Measurements from ENCODE around the gene GPAM. TPM values are rescaled to one million over a fixed set of nuclear protein-coding genes. Genes with fewer than 3 reads are reported as not detected.

GPAM gene
- total and polyA plus RNA-seq, 9 of the 15 experiments (the other 6 are each of a cell fraction or from before 2014, with no cell fraction given) = 3.5 to 7.5 (median 5.5) TPM

DNA sequence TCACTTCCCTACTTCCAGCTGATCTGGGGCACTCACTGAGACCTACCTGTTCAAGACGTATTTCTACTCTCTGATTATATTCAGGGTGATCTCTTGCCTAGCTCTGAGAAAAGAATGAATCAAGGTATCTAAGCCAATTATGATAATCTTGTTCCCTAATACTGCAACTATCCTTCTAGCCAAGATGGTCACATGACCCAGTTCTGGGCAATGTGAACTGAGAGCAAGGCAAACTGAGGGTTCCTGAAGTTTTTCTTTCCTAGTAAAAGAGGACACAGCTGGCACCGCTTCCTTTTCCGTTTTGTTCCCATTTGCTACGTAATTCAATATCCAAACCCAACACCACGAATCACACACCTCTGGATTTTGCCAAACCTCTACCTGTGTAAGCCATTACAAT is 5.9 kb upstream of the GPAM start:
- in situ Hi-C loops (cut with MboI) = no loop called here
- no peak overlapping the region for H3K4me2 ChIP-seq (ENCODE audit: insufficient read depth, low read length)
- WGBS (ENCODE audit: insufficient coverage, low coverage, missing lambda C conversion rate) = 0% methylated on average over 2 of the region's 5 CpGs
- ATAC-seq (no peak), FAIRE-seq (no peak), DNase-seq (ENCODE audit: extremely low read depth in 1 of 4, low spot score in 3 of 4) (no peak)
- no peaks in the 10 kb centered on the region for H3K36me3 ChIP-seq (ENCODE audit: control insufficient read depth, insufficient read depth, low read length)
- H3K9me3 ChIP-seq (replicated peaks; ENCODE audit: control insufficient read depth, insufficient read depth, low read depth, low read length) = no peaks in the 10 kb centered on the region; the same call in 1 of the 2 replicates
- H3K4me3 ChIP-seq = no peak overlapping the region
- no peak overlapping the region for H3K27ac ChIP-seq (ENCODE audit: extremely low read depth, low read depth, low read length)
- CTCF ChIA-PET (ENCODE audit: low intra/inter-chr PET ratio) = no interaction called here
- no peak overlapping the region for H2AFZ ChIP-seq (ENCODE audit: low read depth, low read length)
- 0 out of 5 replicates have a peak, but pooled peaks cover 0 to 2% of the 10 kb centered on the region in 2 experiments for H3K4me1 ChIP-seq (replicated peaks in 1 of 2; ENCODE audit: control insufficient read depth in 2 of 2, insufficient read depth in 2 of 2, low read length in 2 of 2)
- no peaks in the 10 kb centered on the region for H4K20me1 ChIP-seq (replicated peaks; ENCODE audit: control insufficient read depth, insufficient read depth, low read length)
- H3K79me2 ChIP-seq (ENCODE audit: control insufficient read depth, insufficient read depth, low read length) = no peaks in the 10 kb centered on the region
- H3K9ac ChIP-seq (ENCODE audit: insufficient read depth in 1 of 2, low read depth in 2 of 2, low read length in 2 of 2) = no peak overlapping the region
- POLR2A ChIA-PET = no interaction called here
- no peaks in the 10 kb centered on the region for H3K27me3 ChIP-seq (ENCODE audit: control insufficient read depth in 2 of 2, insufficient read depth in 2 of 2, low read length in 2 of 2)
- no peaks in the 10 kb centered on the region for H3K9me1 ChIP-seq (ENCODE audit: control insufficient read depth, insufficient read depth, low read length)
- intact Hi-C loops (cut with micrococcal nuclease) = no loop called here
- TF ChIP-seq MED1 (CRISPR knock-in tag; IDR thresholded peaks at IDR 0.05; ENCODE audit: borderline replicate concordance) = no peak
- TF ChIP-seq, protein P1, sequence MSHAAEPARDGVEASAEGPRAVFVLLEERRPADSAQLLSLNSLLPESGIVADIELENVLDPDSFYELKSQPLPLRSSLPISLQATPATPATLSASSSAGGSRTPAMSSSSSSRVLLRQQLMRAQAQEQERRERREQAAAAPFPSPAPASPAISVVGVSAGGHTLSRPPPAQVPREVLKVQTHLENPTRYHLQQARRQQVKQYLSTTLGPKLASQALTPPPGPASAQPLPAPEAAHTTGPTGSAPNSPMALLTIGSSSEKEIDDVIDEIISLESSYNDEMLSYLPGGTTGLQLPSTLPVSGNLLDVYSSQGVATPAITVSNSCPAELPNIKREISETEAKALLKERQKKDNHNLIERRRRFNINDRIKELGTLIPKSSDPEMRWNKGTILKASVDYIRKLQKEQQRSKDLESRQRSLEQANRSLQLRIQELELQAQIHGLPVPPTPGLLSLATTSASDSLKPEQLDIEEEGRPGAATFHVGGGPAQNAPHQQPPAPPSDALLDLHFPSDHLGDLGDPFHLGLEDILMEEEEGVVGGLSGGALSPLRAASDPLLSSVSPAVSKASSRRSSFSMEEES (CRISPR knock-in tag; IDR thresholded peaks at IDR 0.05) = peak; percentile 50; the same call in 1 of the 2 replicates
- no TSS peak for BruUV-seq (replicated peaks)

DNA sequence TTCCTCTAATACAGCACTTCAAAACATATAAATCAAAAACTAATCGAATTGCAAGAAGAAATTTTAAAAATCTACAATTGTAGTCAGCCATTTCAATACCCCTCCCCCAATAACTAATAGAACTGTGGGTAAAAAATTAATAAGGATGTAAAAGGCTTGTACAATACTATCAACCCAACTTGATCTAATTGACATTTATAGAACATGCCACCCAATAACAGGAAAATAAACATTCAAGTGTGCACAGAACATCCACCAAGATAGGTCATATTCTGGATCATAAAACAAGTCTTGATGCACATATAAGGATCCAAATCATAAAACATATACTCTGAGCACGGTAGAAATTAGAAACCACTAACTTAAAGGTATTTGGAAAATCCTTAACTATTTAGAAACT is 4.0 kb upstream of the GPAM start:
- CTCF ChIA-PET (ENCODE audit: low intra/inter-chr PET ratio) = no interaction called here
- no peak overlapping the region for H3K4me2 ChIP-seq (ENCODE audit: insufficient read depth, low read length)
- no peaks in the 10 kb centered on the region for H3K9me1 ChIP-seq (ENCODE audit: control insufficient read depth, insufficient read depth, low read length)
- no peaks in the 10 kb centered on the region; the same call in 1 of the 2 replicates for H3K9me3 ChIP-seq (replicated peaks; ENCODE audit: control insufficient read depth, insufficient read depth, low read depth, low read length)
- H3K27me3 ChIP-seq (ENCODE audit: control insufficient read depth in 2 of 2, insufficient read depth in 2 of 2, low read length in 2 of 2) = no peaks in the 10 kb centered on the region
- no TSS peak for BruUV-seq (replicated peaks)
- H3K4me1 ChIP-seq (replicated peaks in 1 of 2; ENCODE audit: control insufficient read depth in 2 of 2, insufficient read depth in 2 of 2, low read length in 2 of 2) = peaks cover 3 to 7% of the 10 kb centered on the region in 2 experiments; a peak in 3 of 5 replicates
- in situ Hi-C loops (cut with MboI) = no loop called here
- ATAC-seq (no peak), FAIRE-seq (no peak), DNase-seq (ENCODE audit: extremely low read depth in 1 of 4, low spot score in 3 of 4) (no peak)
- TF ChIP-seq, protein P2, sequence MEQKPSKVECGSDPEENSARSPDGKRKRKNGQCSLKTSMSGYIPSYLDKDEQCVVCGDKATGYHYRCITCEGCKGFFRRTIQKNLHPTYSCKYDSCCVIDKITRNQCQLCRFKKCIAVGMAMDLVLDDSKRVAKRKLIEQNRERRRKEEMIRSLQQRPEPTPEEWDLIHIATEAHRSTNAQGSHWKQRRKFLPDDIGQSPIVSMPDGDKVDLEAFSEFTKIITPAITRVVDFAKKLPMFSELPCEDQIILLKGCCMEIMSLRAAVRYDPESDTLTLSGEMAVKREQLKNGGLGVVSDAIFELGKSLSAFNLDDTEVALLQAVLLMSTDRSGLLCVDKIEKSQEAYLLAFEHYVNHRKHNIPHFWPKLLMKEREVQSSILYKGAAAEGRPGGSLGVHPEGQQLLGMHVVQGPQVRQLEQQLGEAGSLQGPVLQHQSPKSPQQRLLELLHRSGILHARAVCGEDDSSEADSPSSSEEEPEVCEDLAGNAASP (IDR thresholded peaks at IDR 0.05) = no peak
- TF ChIP-seq, protein P3, sequence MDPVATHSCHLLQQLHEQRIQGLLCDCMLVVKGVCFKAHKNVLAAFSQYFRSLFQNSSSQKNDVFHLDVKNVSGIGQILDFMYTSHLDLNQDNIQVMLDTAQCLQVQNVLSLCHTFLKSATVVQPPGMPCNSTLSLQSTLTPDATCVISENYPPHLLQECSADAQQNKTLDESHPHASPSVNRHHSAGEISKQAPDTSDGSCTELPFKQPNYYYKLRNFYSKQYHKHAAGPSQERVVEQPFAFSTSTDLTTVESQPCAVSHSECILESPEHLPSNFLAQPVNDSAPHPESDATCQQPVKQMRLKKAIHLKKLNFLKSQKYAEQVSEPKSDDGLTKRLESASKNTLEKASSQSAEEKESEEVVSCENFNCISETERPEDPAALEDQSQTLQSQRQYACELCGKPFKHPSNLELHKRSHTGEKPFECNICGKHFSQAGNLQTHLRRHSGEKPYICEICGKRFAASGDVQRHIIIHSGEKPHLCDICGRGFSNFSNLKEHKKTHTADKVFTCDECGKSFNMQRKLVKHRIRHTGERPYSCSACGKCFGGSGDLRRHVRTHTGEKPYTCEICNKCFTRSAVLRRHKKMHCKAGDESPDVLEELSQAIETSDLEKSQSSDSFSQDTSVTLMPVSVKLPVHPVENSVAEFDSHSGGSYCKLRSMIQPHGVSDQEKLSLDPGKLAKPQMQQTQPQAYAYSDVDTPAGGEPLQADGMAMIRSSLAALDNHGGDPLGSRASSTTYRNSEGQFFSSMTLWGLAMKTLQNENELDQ (CRISPR knock-in tag; IDR thresholded peaks at IDR 0.05; ENCODE audit: borderline replicate concordance) = no peak
- TF ChIP-seq HIVEP1 (CRISPR knock-in tag; IDR thresholded peaks at IDR 0.05) = no peak
- no peak for TF ChIP-seq SAFB2 (IDR thresholded peaks at IDR 0.05; ENCODE audit: borderline replicate concordance, low read depth, low read length, severe bottlenecking)
- TF ChIP-seq HMG20B (CRISPR knock-in tag; IDR thresholded peaks at IDR 0.05) = no peak
- intact Hi-C loops (cut with micrococcal nuclease) = no loop called here
- WGBS (ENCODE audit: insufficient coverage, low coverage, missing lambda C conversion rate) = 0% methylated on average over 2 of the region's 2 CpGs
- H2AFZ ChIP-seq (ENCODE audit: low read depth, low read length) = no peak overlapping the region
- H3K79me2 ChIP-seq (ENCODE audit: control insufficient read depth, insufficient read depth, low read length) = peaks cover 11% of the 10 kb centered on the region; the same call in 2 of the 3 replicates
- no peak overlapping the region for H3K4me3 ChIP-seq
- POLR2A ChIA-PET = no interaction called here
- H3K9ac ChIP-seq (ENCODE audit: insufficient read depth in 1 of 2, low read depth in 2 of 2, low read length in 2 of 2) = no peak overlapping the region
- H4K20me1 ChIP-seq (replicated peaks; ENCODE audit: control insufficient read depth, insufficient read depth, low read length) = no peaks in the 10 kb centered on the region
- no peaks in the 10 kb centered on the region for H3K36me3 ChIP-seq (ENCODE audit: control insufficient read depth, insufficient read depth, low read length)
- no peak overlapping the region for H3K27ac ChIP-seq (ENCODE audit: extremely low read depth, low read depth, low read length)

Data from K562 (cell line).